Stimulated activated CD4-positive, alpha-beta T cell treated with anti-CD3 and anti-CD28 coated beads, Interleukin-1b, Interleukin-23, amount 100 ng/mL, for 24 hours (primary cell): Measurements from ENCODE around the gene NOTO.

Experiments used
- DNase-seq, 4 experiments: peaks; one replicate each; pipeline ENCODE4 v3.0.0-alpha.2; 2020; ENCODE audit warnings: low read depth in 4 of 4, low spot score in 1 of 4

The NOTO gene

GRCh38 chr2:73255907-73256617, 53.7 kb downstream of the NOTO start:
- no peak for DNase-seq

GRCh38 chr2:73256618-73256922, 54.2 kb downstream of the NOTO start:
- no peak for DNase-seq

GRCh38 chr2:73257021-73257420, 54.6 kb downstream of the NOTO start:
- no peak for DNase-seq

- no peak for DNase-seq
These were observed 55.2 kb downstream of the NOTO start for GRCh38 chr2:73257425-73258125.

GRCh38 chr2:73258186-73258912, 56.0 kb downstream of the NOTO start:
- no peak for DNase-seq

GRCh38 chr2:73258913-73259215, 56.5 kb downstream of the NOTO start:
- DNase-seq = no peak

GRCh38 chr2:73259276-73259675, 56.9 kb downstream of the NOTO start:
- DNase-seq = no peak

- DNase-seq = no peak
These were observed 57.4 kb downstream of the NOTO start for GRCh38 chr2:73259704-73260337.

- no peak for DNase-seq
These were observed 58.1 kb downstream of the NOTO start for GRCh38 chr2:73260338-73260984.
